Measurements from ENCODE around the gene RASL10B.
"Not testable (repeated sequence)": the region's sequence is repeated elsewhere in the genome, so short reads cannot be mapped to it uniquely, and the experiment has no call there.

The RASL10B gene

GRCh38 chr17:35743626-35744328 is 12.3 kb downstream of the RASL10B start:
- DNase-seq, result peak; percentile 30

GRCh38 chr17:35744830-35745229 is 13.4 kb downstream of the RASL10B start:
- DNase-seq, result no peak

- DNase-seq, result no peak
Observed at GRCh38 chr17:35745246-35745645, 13.8 kb downstream of the RASL10B start.

GRCh38 chr17:35745749-35746320 is 14.4 kb downstream of the RASL10B start:
- no peak for DNase-seq

GRCh38 chr17:35747540-35748017 is 16.1 kb downstream of the RASL10B start:
- peak; percentile 65 for DNase-seq

GRCh38 chr17:35748341-35748841 is 17.0 kb downstream of the RASL10B start:
- DNase-seq, result no peak

- DNase-seq, result no peak
Observed at GRCh38 chr17:35748979-35749378, 17.5 kb downstream of the RASL10B start.

- DNase-seq, result peak; percentile 38
Observed at GRCh38 chr17:35749560-35750412, 18.3 kb downstream of the RASL10B start.

GRCh38 chr17:35750526-35751395 is 19.3 kb downstream of the RASL10B start:
- no peak for DNase-seq

- DNase-seq, result not testable (repeated sequence)
Observed at GRCh38 chr17:35751541-35751940, 20.1 kb downstream of the RASL10B start.

GRCh38 chr17:35752471-35752870 is 21.0 kb downstream of the RASL10B start:
- DNase-seq, result no peak

- no peak for DNase-seq
Observed at GRCh38 chr17:35752945-35753764, 21.7 kb downstream of the RASL10B start, which contains the start of gene GAS2L2. Gene GAS2L2 (minus strand): TSS chr17:35753239. CDS start chr17:35752850, 389 bp downstream.

GRCh38 chr17:35757243-35757642 is 25.8 kb downstream of the RASL10B start:
- DNase-seq, result no peak

- DNase-seq, result no peak
Observed at GRCh38 chr17:35760587-35760986, 29.1 kb downstream of the RASL10B start, which contains the start of gene C17orf50. Gene C17orf50 (plus strand): TSS chr17:35760887. CDS start chr17:35760942, 55 bp downstream.

- no peak for DNase-seq
Observed at GRCh38 chr17:35761601-35762000, 30.2 kb downstream of the RASL10B start.

- no peak for DNase-seq
Observed at GRCh38 chr17:35763767-35764122, 32.3 kb downstream of the RASL10B start.

GRCh38 chr17:35764123-35764991 is 32.9 kb downstream of the RASL10B start:
- peak; percentile 76 for DNase-seq

GRCh38 chr17:35765086-35765710 is 33.8 kb downstream of the RASL10B start:
- DNase-seq, result no peak

- no peak for DNase-seq
Observed at GRCh38 chr17:35765756-35766488, 34.5 kb downstream of the RASL10B start.
